Liver (tissue), 9 donors: Measurements from ENCODE around the gene IFT52. TPM values are rescaled to one million over a fixed set of nuclear protein-coding genes. Genes with fewer than 3 reads are reported as not detected.
A peak's percentile ranks its signal among the peaks of the same experiment; 100 is the strongest.
"Not testable (repeated sequence)": the region's sequence is repeated elsewhere in the genome, so short reads cannot be mapped to it uniquely, and the experiment has no call there.

ENCODE experiments used
- DNase-seq: peaks from one replicate; pipeline ENCODE4 v3.0.0-alpha.2; 2017; ENCODE audit warnings: low spot score
- H3K27ac ChIP-seq, 2 donors: one replicate each; pipeline ENCODE4 v1.7.0; 2013; ENCODE audit warnings: inconsistent platforms in 2 of 2, low read length in 2 of 2, control low read depth in 1 of 2, low read depth in 1 of 2, mild to moderate bottlenecking in 1 of 2
- H3K27me3 ChIP-seq, 4 donors: one replicate each; pipeline versions ENCODE4 v1.6.1 to v1.7.0; 2013; ENCODE audit warnings: low read length in 3 of 4, inconsistent platforms in 1 of 4, mild to moderate bottlenecking in 1 of 4, moderate library complexity in 1 of 4; ENCODE audit not compliant: control insufficient read depth in 4 of 4, insufficient read depth in 4 of 4
- H3K36me3 ChIP-seq, 4 donors: one replicate each; pipeline versions ENCODE4 v1.6.1 to v1.7.0; 2013; ENCODE audit warnings: low read length in 3 of 4, mild to moderate bottlenecking in 3 of 4, low read depth in 1 of 4, moderate library complexity in 1 of 4; ENCODE audit not compliant: control insufficient read depth in 4 of 4, insufficient read depth in 3 of 4
- H3K4me1 ChIP-seq, 4 donors: one replicate each; pipeline versions ENCODE4 v1.6.1 to v1.7.0; 2013; ENCODE audit warnings: low read length in 3 of 4, mild to moderate bottlenecking in 3 of 4, moderate library complexity in 1 of 4; ENCODE audit not compliant: control insufficient read depth in 4 of 4, insufficient read depth in 4 of 4
- H3K4me3 ChIP-seq, 3 donors: one replicate each; pipeline versions ENCODE4 v1.6.1 to v1.7.0; 2013; ENCODE audit warnings: low read length in 3 of 3, control low read depth in 1 of 3, low read depth in 1 of 3, mild to moderate bottlenecking in 1 of 3
- H3K9ac ChIP-seq, 2 donors: one replicate each; pipeline ENCODE4 v1.7.0; 2013; ENCODE audit warnings: low read length in 2 of 2, mild to moderate bottlenecking in 2 of 2, moderate library complexity in 2 of 2, control low read depth in 1 of 2, low read depth in 1 of 2
- H3K9me3 ChIP-seq, 4 donors: one replicate each; pipeline versions ENCODE4 v1.6.1 to v1.7.0; 2013; ENCODE audit warnings: low read length in 3 of 4; ENCODE audit not compliant: control insufficient read depth in 4 of 4
- FOXA1 ChIP-seq: IDR thresholded peaks from 2 replicates; pipeline ENCODE4 v1.6.1; 2016; ENCODE audit warnings: antibody characterized with exemption
- GABPA ChIP-seq, 2 donors: IDR thresholded peaks in 1 of 2; conservative IDR thresholded peaks in 1 of 2; 2 replicates each; pipeline ENCODE4 v1.6.1; 2016; ENCODE audit warnings: antibody characterized with exemption in 2 of 2, mild to moderate bottlenecking in 1 of 2, moderate library complexity in 1 of 2
- HNF4A ChIP-seq, 2 donors: conservative IDR thresholded peaks; 2 replicates each; pipeline ENCODE4 v1.6.1; 2016; ENCODE audit warnings: antibody characterized with exemption in 2 of 2, mild to moderate bottlenecking in 2 of 2
- HNF4G ChIP-seq: IDR thresholded peaks from 2 replicates; pipeline ENCODE4 v1.6.1; 2016; ENCODE audit warnings: antibody characterized with exemption
- JUND ChIP-seq, 2 donors: IDR thresholded peaks; 2 replicates each; pipeline ENCODE4 v1.6.1; 2016; ENCODE audit warnings: antibody characterized with exemption in 2 of 2
- NR2F2 ChIP-seq: IDR thresholded peaks from 2 replicates; pipeline ENCODE4 v1.6.1; 2016; ENCODE audit warnings: antibody characterized with exemption
- RAD21 ChIP-seq, 2 donors: IDR thresholded peaks; 2 replicates each; pipeline ENCODE4 v1.6.1; 2016; ENCODE audit warnings: antibody characterized with exemption in 2 of 2, mild to moderate bottlenecking in 2 of 2
- RXRA ChIP-seq, 2 donors: IDR thresholded peaks; 2 replicates each; pipeline ENCODE4 v1.6.1; 2017 to 2018; ENCODE audit warnings: antibody characterized with exemption in 2 of 2, mild to moderate bottlenecking in 1 of 2
- SP1 ChIP-seq: IDR thresholded peaks from 2 replicates; pipeline ENCODE4 v1.6.1; 2018; ENCODE audit warnings: antibody characterized with exemption, mild to moderate bottlenecking
- TAF1 ChIP-seq: conservative IDR thresholded peaks from 2 replicates; pipeline ENCODE4 v1.6.1; 2016; ENCODE audit warnings: antibody characterized with exemption, mild to moderate bottlenecking
- YY1 ChIP-seq: IDR thresholded peaks from 2 replicates; pipeline ENCODE4 v1.6.1; 2016; ENCODE audit warnings: antibody characterized with exemption, mild to moderate bottlenecking
- WGBS: extraction: QIAGEN DNeasy Blood & Tissue Kit; methylation state at CpG from one replicate; pipeline ENCODE4 v1.1.7; 2013; 5-methylcytosine and 5-hydroxymethylcytosine counted together
- polyA plus RNA-seq, 2 donors: library from polyadenylated mRNA; stranded (reverse) in 1 of 2; unstranded in 1 of 2; fragments of 200-250 nt in 1 of 2; fragments of >200 nt in 1 of 2; fragmentation: Nextera tagmentation in 1 of 2; extraction: Ambion mirVana in 1 of 2; gene quantifications; one replicate each; pipeline versions ENCODE4 v1.2.1 to v1.2.3, GENCODE V29; 2013 to 2015
- total RNA-seq, 2 donors: library from RNA; depleted of rRNA; stranded (reverse); fragments of >200 nt; gene quantifications; one replicate each; pipeline ENCODE4 v1.2.3, GENCODE V29; 2014
- TF ChIP-seq, protein P1 (sequence below): IDR thresholded peaks from 2 replicates; pipeline ENCODE4 v1.6.1; 2016; ENCODE audit warnings: antibody characterized with exemption
- TF ChIP-seq, protein P2 (sequence below): IDR thresholded peaks from 2 replicates; pipeline ENCODE4 v1.6.1; 2016; ENCODE audit warnings: antibody characterized with exemption
- TF ChIP-seq, protein P3 (sequence below): IDR thresholded peaks from 2 replicates; pipeline ENCODE4 v1.6.1; 2016; ENCODE audit warnings: antibody characterized with exemption
- donor health status: healthy.
- donor health status: healthy.
- donor health status: healthy.
- donor health status: healthy.
- donor health status: healthy.

Gene IFT52
- total and polyA plus RNA-seq, 4 donors = 3.3 to 24.3 (median 4.8) TPM

DNA sequence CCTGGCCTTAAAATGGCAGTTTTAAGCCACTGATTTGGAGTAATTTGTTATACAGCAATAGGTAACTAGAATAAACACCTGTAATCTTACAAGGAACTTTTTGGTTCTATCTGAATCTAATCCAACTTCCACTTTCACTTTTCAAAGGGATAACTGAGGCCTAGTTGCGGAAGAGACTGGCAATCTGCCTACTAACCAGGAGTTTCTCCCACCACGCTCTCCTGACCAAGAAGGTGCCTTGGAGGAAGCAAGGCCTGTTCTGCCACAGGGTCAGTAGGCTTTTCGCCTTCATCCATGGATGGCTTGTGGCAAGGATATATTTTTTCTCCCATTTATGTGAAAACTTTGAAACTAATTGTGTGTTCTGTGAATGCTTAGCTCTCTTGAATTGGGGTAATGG lies 63.2 kb downstream of the IFT52 start:
- Histone ChIP-seq H3K4me3 (no peak overlapping the region), H3K9me3 (no peaks in the 10 kb centered on the region), H3K27me3 (no peaks in the 10 kb centered on the region), H3K9ac (no peak overlapping the region), H3K27ac (peak overlapping the region; percentile 50 to 88), H3K36me3 (no peaks in the 10 kb centered on the region), H3K4me1 (peaks cover 0 to 16% (median 8%) of the 10 kb centered on the region in 4 donors)
- no peak for DNase-seq
- TF ChIP-seq HNF4G (no peak), RAD21 (IDR thresholded peaks at IDR 0.05) (no peak), GABPA (IDR thresholded peaks at IDR 0.05 in 1 of 2, conservative IDR thresholded peaks at IDR 0.05 in 1 of 2) (no peak)
- 79% methylated on average over 3 of the region's 3 CpGs for WGBS

DNA sequence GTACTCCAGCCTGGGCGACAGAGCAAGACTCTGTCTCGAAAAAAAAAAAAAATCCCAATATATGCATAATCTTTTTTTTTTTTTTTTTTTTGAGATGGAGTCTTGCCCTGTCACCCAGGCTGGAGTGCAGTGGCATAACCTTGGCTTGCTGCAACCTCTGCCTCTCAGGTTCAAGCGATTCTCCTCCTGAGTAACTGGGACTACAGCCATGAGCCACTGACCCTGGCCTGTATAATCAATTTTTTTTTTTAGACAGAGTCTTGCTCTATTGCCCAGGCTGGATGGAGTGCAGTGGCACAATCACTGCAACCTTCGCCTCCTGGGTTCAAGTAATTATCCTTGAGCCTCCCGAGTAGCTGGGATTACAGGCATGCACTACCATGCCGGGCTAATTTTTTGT lies 64.4 kb downstream of the IFT52 start:
- H3K4me3 ChIP-seq, H3K27ac ChIP-seq, H3K36me3 ChIP-seq, H3K27me3 ChIP-seq, H3K9me3 ChIP-seq, H3K9ac ChIP-seq, DNase-seq: not testable (repeated sequence)
- peaks cover 0 to 16% (median 8%) of the 10 kb centered on the region in 4 donors for H3K4me1 ChIP-seq
- 71% methylated on average over 6 of the region's 6 CpGs for WGBS

DNA sequence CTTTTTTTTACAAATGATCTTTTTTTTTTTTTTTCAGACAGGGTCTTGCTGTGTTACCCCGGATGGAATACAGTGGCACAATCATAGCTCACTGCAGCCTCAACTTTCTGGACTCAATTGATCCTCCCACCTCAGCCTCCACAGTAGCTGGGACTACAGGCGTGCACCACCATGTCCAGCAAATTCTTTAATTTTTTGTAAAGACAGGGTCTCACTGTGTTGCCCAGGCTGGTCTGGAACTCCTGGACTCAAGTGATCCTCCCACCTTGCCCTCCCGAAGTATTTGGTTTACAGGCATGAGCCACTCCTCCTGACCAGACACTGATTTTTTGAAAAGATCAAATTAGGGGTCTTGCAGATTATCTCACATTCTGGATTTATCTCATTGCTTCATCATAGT lies 65.2 kb downstream of the IFT52 start:
- H3K4me3 ChIP-seq = no peak overlapping the region
- peaks cover 0 to 16% (median 8%) of the 10 kb centered on the region in 4 donors for H3K4me1 ChIP-seq
- WGBS = 86% methylated on average over 3 of the region's 3 CpGs
- TF ChIP-seq HNF4A (conservative IDR thresholded peaks at IDR 0.05) (no peak), GABPA (IDR thresholded peaks at IDR 0.05 in 1 of 2, conservative IDR thresholded peaks at IDR 0.05 in 1 of 2) (no peak), TAF1 (no peak), RXRA (IDR thresholded peaks at IDR 0.05) (no peak), SP1 (no peak)
- TF ChIP-seq, protein P1, sequence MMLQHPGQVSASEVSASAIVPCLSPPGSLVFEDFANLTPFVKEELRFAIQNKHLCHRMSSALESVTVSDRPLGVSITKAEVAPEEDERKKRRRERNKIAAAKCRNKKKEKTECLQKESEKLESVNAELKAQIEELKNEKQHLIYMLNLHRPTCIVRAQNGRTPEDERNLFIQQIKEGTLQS = no peak
- TF ChIP-seq, protein P2, sequence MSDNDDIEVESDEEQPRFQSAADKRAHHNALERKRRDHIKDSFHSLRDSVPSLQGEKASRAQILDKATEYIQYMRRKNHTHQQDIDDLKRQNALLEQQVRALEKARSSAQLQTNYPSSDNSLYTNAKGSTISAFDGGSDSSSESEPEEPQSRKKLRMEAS = no peak
- H3K9me3 ChIP-seq = no peaks in the 10 kb centered on the region
- H3K27ac ChIP-seq = no peak overlapping the region
- H3K27me3 ChIP-seq = no peaks in the 10 kb centered on the region
- H3K9ac ChIP-seq = no peak overlapping the region
- no peak for DNase-seq
- no peaks in the 10 kb centered on the region for H3K36me3 ChIP-seq

GRCh38 chr20:43658069-43658722 lies 67.5 kb downstream of the IFT52 start:
- 75% methylated on average over 11 of the region's 11 CpGs for WGBS
- Histone ChIP-seq H3K27ac (peak overlapping the region; percentile 56 to 80), H3K4me1 (peaks cover 0 to 16% (median 8%) of the 10 kb centered on the region in 4 donors), H3K36me3 (no peaks in the 10 kb centered on the region), H3K9ac (peak overlapping the region in 1 of 2 donors; percentile 44), H3K9me3 (no peaks in the 10 kb centered on the region), H3K27me3 (no peaks in the 10 kb centered on the region), H3K4me3 (peak overlapping the region; percentile 67 to 96 (median 68))
- DNase-seq = no peak
- no peak for TF ChIP-seq NR2F2
- TF ChIP-seq, protein P3, sequence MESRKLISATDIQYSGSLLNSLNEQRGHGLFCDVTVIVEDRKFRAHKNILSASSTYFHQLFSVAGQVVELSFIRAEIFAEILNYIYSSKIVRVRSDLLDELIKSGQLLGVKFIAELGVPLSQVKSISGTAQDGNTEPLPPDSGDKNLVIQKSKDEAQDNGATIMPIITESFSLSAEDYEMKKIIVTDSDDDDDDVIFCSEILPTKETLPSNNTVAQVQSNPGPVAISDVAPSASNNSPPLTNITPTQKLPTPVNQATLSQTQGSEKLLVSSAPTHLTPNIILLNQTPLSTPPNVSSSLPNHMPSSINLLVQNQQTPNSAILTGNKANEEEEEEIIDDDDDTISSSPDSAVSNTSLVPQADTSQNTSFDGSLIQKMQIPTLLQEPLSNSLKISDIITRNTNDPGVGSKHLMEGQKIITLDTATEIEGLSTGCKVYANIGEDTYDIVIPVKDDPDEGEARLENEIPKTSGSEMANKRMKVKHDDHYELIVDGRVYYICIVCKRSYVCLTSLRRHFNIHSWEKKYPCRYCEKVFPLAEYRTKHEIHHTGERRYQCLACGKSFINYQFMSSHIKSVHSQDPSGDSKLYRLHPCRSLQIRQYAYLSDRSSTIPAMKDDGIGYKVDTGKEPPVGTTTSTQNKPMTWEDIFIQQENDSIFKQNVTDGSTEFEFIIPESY = no peak
- no peak for TF ChIP-seq FOXA1
- TF ChIP-seq RXRA (IDR thresholded peaks at IDR 0.05) = peak in 1 of 2 donors; percentile 3
- no peak for TF ChIP-seq YY1
- TF ChIP-seq RAD21 (IDR thresholded peaks at IDR 0.05) = no peak
- TF ChIP-seq JUND (IDR thresholded peaks at IDR 0.05) = no peak
- TF ChIP-seq, protein P2 = no peak
